HG03045 (cell line): ENCODE results near the gene VIPR1.

Experiments used
- ATAC-seq: cut with Tn5 transposase; IDR thresholded peaks from one replicate; pipeline ENCODE4 v1.9.1; 2021; ENCODE audit warnings: mild to moderate bottlenecking, moderate library complexity; ENCODE audit not compliant: unreplicated experiment

Gene VIPR1

GRCh38 chr3:42493126-42493797, 9.2 kb upstream of the VIPR1 start:
- ATAC-seq = no peak

GRCh38 chr3:42493798-42494151, 8.7 kb upstream of the VIPR1 start:
- ATAC-seq = no peak

GRCh38 chr3:42495393-42495792, 7.0 kb upstream of the VIPR1 start:
- ATAC-seq = no peak

- ATAC-seq = no peak
These were observed 5.3 kb upstream of the VIPR1 start for GRCh38 chr3:42497009-42497731.

GRCh38 chr3:42498034-42498433, 4.4 kb upstream of the VIPR1 start:
- no peak for ATAC-seq

GRCh38 chr3:42498791-42499477, 3.5 kb upstream of the VIPR1 start:
- no peak for ATAC-seq

- ATAC-seq = no peak
These were observed 3.0 kb upstream of the VIPR1 start for GRCh38 chr3:42499478-42499871.

GRCh38 chr3:42500091-42500490, 2.4 kb upstream of the VIPR1 start:
- ATAC-seq = no peak

GRCh38 chr3:42500909-42501308, 1.5 kb upstream of the VIPR1 start:
- ATAC-seq = no peak

- ATAC-seq = no peak
These were observed 1.1 kb upstream of the VIPR1 start for GRCh38 chr3:42501321-42501680.

GRCh38 chr3:42501681-42502428, 588 bp upstream of the VIPR1 start:
- peak; percentile 29 for ATAC-seq

GRCh38 chr3:42503251-42503924, 945 bp downstream of the VIPR1 start:
- no peak for ATAC-seq

GRCh38 chr3:42503957-42504333, 1.5 kb downstream of the VIPR1 start:
- no peak for ATAC-seq

GRCh38 chr3:42504334-42505127, 2.1 kb downstream of the VIPR1 start:
- ATAC-seq = no peak

- no peak for ATAC-seq
These were observed 2.8 kb downstream of the VIPR1 start for GRCh38 chr3:42505128-42505848.

GRCh38 chr3:42505849-42506410, 3.5 kb downstream of the VIPR1 start:
- ATAC-seq = no peak

- no peak for ATAC-seq
These were observed 4.8 kb downstream of the VIPR1 start for GRCh38 chr3:42507252-42507651.

GRCh38 chr3:42507761-42508335, 5.4 kb downstream of the VIPR1 start:
- no peak for ATAC-seq

GRCh38 chr3:42508562-42508961, 6.1 kb downstream of the VIPR1 start:
- no peak for ATAC-seq
